Forelimb muscle (tissue), 1 donor: ENCODE measurements around the gene HES5. TPM values are rescaled to one million over a fixed set of nuclear protein-coding genes. Genes with fewer than 3 reads are reported as not detected.
A peak's percentile ranks its signal among the peaks of the same experiment; 100 is the strongest.

Experiments
- DNase-seq: peaks from one replicate; pipeline ENCODE4 v3.0.0-alpha.2; 2013; ENCODE audit warnings: low read depth
- polyA plus RNA-seq: library from polyadenylated mRNA; unstranded; fragments of 120-200 nt; gene quantifications from one replicate; pipeline ENCODE4 v1.2.1, GENCODE V29; 2013; ENCODE audit not compliant: insufficient read length

HES5 gene
- polyA plus RNA-seq, 1 donor, result 0.56 TPM

DNA sequence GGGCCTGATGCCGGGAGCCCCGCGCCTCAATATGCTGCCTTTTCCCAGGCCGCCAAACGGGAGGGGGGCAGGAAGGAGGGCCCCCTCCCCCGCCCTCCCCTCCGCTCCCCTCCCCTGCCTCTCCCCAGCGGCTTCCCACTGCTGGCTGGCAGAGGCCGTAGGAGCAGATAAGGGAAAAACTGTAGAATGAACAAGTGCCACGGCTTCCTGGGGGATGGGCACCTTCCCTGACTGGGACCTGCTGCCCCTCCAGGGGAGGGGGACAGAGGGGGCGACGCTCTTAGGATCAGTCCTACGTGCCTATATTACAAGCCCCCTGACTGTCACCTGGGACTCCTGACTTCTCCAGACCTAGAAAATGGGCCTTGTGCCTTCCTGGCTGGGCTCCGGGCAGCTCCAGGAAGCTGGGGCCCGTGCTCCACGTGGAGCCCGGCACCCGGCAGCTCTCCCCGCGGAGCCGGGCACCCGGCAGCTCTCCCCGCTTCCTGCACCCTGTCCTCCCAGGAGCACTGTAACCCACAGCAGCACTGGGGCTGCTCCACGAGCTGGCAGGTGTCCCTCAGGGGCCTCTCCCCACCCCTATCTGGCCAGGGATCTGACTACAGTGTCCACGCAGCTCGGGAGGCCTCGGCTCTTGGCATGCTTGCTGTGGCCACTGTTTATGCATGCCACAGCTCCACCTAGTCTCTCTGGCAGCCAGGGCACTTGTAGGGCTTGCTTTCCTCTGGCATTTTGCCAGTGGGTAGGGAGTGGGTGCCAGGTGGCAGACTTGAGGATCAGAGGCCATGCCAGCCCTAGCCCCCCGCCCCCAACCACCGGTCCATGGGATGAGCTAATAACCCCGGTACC, 674 bp upstream of the HES5 start:
- no peak for DNase-seq

DNA sequence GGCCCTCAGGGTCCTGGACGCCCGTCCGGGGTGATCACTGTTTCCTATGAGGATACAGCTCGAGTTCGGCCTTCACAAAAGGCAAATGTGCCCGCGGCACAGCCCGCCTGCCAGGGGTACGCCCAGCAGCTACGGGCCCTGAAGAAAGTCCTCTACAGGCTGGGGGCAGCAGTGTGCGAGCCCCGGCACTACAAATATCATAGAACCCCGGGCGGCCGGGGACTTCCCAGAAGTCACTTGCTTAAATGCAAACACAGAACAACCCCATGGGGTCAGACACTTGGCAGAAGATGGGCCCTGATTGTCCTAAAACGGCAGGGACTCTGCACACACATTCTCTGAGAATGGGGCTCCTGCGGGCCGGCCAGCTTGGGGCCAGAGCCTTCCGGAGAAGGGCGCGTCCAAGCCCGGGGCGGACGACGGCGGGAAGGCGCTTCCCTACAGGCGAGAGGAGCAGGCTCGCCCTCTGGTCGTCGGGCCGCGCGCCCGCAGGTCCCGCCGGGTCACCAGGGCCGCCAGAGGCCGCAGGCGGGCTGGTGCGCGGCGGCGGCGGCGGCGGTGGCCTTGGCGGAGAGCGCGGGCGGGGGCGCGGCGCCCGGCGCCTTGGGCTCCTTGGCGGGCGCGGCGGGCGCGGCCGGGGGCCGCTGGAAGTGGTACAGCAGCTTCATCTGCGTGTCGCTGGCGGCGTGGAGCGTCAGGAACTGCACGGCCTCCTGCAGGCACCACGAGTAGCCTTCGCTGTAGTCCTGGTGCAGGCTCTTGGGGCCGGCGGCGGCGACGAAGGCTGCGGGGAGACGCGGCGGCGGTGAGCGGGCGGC, 888 bp downstream of the HES5 start:
- no peak for DNase-seq

DNA sequence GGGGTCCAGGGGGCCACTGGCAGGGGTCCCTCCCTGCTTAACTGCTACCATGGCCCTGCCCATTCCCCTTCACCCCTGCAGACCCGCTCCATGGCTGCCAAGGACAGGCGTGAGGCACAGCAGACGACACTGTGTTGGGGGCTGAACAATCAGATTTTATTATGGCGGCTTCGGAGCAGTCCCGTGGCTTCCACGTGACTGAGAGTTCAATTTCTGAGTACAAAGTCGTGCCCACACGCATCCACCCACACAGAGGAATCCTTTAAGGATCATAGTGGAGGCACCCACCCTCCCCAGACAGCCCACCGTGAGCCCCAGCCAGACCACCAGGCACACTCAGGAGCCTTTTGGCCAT, 1.5 kb downstream of the HES5 start:
- DNase-seq, result no peak

DNA sequence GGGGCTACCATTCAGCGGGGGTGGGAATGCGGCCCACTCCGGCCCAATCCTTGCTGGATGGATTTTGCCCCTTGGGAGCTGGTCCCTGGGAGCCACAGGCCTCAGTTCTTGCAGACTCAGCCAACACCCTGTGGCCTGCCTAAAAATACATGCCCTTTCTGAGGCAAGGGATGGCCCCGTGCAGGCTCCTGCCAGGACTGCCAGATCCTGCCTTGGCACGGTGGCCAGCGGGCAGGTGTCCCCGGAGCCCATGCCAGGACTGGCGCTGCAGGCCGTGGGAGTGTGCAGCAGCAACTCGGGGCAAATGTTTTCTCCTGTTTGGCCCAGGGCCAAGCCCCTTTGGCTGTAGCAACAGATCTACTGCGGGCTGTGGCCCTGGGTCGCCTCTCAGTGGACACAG, 2.0 kb downstream of the HES5 start:
- no peak for DNase-seq

DNA sequence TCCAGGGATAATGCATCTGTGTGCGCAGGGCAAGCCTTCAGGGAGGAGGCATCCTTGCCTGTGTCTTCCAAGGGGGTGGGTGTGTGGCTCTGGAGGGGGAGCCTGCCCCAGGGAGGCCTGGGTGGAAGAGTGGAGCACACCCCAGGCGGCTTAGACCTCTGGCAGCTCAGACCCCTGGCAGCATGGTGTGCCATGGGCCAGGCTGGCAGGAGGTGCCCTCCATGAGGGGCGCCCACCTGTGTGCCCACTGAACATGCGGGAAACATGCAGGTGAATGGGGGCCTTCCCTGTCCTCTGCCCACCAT, 2.6 kb downstream of the HES5 start:
- no peak for DNase-seq

DNA sequence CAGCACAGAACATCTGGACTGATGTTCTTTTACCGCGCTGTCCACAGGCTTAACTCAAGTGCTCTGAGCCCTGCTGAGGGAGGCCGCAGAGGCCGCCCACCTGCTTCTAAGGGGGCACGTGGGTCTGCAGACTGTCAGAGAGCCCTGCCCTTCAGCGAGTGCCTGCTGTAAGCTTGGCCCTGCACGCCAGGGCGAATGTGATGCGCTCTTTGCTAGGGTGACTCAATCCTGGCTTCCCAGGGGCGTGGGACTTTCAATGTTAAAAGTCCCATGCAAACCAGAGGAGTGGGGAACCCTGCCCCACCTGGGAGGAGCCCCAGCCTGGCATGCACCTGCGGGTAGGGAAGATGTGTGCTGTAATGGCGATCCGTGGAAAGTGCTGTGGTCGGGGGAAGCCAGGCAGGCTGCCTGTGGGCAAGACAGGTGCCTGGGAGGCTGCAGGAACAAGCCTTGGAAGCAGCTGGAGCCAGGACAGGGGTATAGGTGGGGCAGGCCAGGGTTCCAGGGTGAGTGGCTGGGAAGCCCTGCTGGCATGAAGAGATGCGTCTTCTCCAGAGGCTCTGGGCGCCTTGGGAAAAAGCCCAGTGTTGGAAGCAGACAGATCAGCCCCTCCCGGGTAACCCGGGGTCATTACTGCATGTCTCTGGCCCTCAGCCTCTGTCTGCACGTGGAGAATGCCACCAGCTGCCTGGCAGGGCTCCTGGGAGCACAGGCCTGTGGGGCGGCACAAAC, 3.1 kb downstream of the HES5 start:
- no peak for DNase-seq

DNA sequence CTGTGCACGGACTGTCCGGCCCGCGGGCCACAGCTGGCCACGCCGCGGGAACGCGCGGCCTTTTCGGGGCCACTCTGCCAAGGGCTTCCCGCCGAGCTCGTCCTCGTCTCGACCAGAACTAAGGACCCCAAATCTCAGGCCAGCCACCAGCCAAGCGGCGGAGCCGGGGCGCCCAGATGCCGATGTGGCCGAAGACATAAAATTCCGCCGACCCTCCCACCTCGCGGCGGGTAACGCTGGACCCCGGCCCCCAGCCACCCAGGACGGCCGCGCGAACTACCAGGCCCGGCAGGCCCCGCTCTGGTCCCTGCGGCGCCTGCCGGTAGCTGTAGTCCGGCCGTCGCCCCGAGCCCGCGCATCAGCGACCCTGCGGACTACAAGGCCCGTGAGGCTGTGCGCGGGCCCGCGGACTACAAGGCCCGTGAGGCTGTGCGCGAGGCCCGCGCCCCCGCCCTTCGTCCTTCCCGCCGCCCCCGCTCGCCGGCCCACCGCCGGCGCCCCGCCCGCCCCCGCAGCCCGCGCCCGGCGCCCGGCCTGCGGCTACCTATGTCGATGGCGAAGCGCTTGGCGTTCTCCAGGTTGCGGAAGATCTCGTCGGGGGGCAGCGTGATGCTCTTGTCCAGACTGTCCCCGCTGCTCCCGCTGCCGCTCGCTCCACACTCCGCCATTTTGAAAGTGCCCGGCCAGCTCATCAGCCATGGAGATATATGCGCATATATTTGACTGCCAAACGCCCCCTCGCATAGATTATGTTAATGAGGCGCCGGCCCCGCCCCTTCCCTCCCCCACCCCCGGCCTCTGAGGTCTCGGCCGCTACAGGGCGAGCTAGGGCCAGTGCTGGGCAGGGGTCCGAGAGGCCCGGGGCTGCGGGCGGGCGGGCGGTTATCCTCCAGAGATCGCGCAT, 3.9 kb downstream of the HES5 start, which contains the start of gene PANK4:
TSS of gene PANK4 (minus strand) at position 677 of the 904 bp plus-strand sequence. CDS start at position 668, 9 bp downstream.
- DNase-seq, result peak; percentile 80

DNA sequence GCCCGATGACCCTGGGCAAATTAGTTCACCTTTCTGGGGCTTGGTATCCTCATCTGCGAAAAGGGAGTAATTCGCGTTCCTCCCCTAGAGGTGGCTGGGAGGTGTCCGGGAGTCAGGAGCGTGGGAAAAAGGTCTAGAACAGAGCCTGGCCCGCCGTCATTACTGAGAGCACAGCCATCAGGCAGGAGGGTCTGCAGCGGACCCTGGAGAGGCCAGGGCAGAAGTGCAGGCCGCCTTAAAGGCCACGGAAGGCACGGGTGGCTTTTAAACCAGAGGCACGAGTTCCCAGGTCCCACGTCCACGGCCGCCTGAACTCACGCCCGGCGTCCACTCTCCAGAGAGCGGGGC, 4.5 kb downstream of the HES5 start:
- no peak for DNase-seq

DNA sequence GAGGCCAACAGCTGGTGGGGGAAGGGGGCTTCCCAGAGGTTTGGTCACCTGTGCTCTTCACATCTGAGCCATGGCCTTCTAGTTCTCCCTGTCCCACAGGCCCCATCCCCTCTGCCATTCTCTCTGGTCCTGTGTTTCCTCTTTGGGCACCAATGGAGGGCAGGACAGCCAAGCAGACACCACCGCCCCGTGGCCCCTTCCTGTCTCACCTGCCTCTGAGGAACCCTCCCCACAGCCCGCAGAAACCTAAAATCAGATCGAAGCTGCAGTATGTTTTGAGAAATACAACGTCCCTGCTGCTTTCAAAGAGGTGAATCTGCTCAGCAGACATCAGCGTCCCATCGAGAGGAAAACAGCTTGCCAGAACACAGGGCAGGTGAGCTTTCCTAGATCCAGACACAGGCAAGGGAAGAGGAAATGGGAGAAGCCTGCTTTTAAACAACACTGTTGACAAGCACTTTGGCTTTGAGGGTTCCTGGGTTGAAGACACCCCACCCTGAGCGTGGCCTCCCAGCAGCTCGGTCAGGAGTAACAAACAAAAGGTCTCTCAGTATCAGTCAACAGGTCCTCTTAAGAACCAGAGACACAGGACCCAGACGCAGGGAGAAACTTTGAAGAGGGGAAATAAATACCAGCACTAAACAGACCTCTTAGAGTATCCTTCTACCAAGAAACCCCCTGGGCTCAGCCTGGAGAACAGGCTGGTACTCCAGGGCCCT, 6.0 kb downstream of the HES5 start:
- DNase-seq, result no peak

DNA sequence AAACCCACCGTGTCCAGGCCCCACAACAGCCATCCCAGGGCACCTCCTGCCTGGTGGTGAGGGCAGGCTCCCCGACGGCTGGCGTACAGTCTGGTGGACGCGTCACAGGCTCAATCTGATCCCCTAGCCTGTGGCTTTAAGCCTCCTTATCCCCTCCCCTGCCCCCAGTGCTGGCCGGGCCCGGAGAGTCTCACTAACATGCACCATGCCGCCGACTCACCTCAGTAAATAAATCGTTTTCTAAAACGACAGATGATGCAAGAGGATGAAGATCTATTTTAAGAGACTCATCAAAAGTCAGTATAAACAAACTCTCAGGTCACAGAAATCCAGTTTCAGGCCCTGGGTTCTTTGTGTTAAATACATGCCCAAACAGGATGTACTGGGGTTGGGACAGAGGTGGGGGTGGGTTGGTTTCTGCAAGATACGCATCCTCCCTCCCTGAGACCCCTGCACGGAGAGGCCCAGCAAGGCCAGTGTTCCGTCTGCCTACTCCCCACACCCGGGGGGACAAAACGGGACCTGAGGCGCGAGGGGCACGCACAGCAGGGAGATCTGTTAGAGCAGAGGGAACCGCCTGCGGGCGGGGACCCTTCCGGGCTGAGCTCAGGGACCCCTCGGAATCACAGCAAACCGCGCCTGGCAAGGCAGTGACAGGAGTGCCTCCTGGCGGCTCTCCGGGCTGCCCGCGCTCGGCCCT, 6.7 kb downstream of the HES5 start:
- DNase-seq, result no peak

DNA sequence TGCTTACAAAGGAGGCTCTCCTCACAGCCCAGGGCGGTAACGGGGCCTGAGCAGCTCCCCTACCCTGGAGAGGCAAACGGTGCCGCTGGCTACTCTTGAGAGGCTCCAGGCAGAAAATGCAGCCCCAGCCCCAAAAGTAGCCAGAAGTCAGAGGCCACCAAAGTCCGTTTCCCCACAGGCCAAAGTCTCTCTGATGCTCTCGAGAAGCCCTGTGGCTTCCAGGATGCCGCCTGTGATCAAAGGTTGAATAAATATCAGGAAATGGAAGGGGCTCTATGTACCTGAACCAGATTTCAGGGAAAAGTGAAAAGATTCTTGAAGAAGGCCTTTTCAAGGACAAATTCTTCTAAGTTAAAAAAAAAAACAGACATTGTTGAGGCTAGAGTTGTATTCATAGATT, 7.8 kb downstream of the HES5 start:
- no peak for DNase-seq

DNA sequence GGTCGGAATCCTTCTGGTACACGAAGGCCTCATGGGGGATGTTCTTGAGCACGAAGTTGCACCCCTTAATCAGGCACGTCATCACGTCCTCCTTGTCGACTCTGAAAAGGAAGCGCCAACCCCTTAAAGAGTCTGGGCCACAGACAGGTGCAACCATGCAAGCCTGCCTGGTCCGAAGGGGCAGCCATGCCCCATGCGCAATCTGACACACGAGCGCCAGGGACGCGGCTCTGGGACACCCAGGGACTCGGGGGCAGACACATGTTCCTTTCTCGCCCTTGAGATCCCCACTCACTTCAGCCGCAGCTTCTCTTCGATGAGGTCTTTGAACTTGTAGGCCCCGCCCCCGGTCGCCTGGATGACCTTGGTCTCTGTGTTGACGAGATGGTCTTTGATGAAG, 9.3 kb downstream of the HES5 start:
- no peak for DNase-seq

DNA sequence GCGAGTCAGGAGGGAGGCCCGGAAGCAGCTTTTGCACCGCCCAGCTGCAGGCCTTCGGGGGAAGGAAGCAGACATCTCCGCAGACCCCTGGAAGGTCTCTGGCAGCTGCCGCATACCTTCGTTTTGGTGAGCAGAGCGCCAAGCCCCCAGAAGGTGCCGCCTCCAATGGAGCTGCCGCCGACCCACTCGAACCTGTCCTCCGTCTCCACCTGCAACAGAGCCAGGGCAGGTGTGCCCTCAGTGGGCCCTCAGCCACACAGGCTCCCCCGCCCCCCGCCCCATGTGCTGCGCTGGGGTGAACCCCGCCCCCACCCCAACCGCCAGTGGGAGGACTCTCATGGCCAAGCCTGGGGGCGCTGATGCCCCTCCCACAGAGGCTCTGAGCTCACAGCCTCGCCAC, 9.9 kb downstream of the HES5 start:
- DNase-seq, result no peak

DNA sequence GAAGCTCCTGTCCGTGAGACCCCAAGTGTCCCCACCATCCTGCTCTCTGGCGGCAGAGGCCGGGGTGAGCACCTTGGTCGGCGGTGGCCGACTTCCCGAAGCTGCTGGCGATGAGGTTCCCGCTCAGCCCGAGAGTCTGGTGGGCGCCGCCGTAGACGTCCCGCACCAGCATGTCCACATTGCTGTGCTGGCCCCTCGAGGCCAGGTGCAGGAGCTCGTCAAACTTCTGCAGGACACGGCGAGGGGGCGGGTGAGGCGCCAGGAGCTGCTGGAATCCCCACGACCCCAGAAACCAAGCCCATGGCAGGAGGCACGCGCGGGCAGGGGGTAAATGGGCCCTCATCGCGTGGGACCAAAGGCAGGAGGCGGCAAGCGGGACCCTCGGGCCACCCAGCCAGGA, 10.3 kb downstream of the HES5 start:
- no peak for DNase-seq

DNA sequence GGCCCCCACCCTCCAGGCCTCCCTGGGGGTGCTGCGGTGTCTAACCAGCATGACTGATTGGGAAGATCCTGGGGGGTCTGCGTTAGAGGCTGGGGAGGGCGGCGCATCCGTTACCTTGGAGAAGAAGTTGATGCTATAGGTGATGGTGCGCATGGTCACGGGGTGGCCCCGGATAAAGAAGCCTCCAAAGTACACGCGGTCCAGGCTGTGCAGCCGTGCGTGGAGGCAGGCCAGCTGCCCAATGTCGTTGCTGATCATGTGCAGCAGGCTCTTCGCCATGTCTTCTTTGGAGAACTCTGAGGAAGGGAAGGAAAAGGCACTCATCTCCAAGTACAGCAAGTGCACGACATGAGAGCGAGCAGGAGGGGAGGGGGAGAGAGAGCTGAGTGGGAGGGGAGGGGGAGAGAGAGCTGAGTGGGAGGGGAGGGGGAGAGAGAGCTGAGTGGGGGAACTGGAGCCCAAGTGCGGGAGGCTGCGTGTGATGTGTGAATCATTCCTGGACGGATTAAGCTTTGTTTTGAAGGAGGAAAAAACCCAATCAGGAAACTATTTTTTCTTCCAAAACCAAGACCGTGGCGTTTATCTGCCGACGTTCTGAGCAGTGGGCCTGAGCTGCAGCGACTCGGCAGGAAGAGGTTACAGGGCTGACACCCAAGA, 10.9 kb downstream of the HES5 start:
- DNase-seq, result no peak

DNA sequence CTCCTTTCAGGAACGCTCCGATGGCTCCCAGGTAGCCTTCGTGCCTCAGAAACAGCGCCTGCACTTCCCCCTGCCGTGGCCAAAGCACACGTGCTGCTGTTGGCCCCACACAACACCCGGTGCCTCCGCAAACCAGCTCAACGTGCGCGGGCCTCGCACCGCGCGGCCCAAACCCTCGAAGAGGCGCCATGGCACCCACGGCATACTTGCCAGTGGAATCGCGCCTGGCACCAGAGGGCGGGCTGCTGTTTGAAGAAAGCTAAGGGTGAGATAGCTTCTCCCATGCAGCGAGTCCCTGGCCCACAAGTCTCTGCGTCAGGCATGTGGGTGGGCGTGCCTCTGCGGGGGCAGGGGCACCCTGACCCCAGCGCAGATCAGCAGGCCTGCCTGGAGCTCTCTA, 11.5 kb downstream of the HES5 start:
- DNase-seq, result no peak

DNA sequence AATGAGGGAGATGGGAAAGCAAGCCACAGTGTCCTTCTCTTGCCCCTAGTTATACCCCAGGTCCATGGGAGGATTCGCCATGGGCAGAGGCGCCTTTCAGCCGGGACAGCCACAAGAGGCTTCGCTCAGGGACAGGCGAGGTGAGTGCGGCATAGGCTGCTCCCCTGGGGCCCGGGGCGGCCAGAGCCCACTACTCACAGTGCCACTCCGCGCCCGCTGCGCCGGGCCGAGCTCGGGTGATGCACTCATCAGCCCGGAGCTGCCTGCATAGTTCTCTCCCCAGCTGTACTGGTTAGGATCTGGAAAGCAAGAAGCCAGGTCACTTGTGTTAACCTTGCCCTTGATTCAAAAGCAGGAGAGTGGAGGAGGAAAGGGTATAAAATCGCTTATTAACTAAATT, 12.1 kb downstream of the HES5 start:
- DNase-seq, result no peak

DNA sequence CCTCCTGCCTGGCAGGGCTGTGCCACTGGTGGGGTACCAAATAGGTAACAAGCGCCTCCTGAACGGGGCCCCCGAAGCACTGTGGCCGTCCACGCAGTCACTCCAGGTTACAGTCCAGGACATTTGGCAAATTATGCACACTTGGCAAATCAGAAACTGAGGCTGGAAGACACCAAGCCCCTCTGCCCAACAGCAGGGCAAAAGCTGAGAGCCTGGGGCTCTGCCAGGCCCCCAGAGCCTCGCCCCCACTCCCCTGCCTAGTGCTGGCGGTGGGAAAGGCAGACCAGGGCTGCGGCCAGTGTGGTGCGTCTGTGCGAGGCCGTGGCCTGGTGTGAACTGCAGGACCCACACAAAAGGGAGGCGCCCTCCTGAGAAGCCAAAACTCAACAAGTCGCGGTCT, 13.1 kb downstream of the HES5 start:
- DNase-seq, result no peak

DNA sequence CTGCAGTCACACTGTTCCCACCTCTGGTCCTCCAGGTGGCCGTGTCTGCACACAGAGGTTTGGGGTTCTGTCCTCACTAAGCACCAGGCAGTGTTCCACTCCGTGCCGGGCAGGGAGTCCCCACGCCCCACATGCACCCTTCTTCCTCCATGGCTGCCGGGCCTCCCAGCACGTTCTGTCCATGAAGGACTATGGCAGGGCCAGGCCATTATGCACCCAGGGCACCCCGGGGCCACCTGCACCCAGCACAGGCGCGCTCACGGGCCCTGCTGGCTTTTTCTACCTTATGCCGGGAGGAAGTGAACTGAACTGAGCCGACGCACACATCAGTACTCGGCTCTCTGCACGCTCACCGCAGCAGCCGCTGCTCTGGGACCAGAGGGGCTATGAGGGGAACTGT, 13.9 kb downstream of the HES5 start:
- no peak for DNase-seq

DNA sequence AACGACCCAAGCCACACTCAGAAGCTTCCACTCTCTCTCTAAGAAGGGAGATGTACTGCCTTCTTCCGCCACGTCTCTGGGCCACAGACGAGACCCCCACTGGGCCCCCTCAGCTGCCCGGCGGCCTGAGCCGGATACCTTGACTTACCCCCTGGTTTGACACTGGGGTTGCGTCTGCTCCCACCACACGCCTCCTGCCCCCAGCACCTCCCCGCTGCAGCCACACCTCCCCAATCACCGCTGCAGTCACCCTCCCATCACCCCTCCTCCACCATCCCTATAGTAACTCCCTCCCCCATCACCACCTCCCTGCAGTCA, 14.3 kb downstream of the HES5 start:
- no peak for DNase-seq
